HepG2 (cell line): ENCODE data around the gene ST3GAL2. TPM values are rescaled to one million over a fixed set of nuclear protein-coding genes. Genes with fewer than 3 reads are reported as not detected.
A peak's percentile ranks its signal among the peaks of the same experiment; 100 is the strongest.

ENCODE experiments used
- ELF3 ChIP-seq: IDR thresholded peaks from 2 replicates; pipeline ENCODE4 v1.6.1; 2016; ENCODE audit warnings: missing genetic modification reagents, missing compliant biosample characterization
- GPBP1L1 ChIP-seq: sonication (generic); formaldehyde crosslinking; IDR thresholded peaks from 2 replicates; pipeline ENCODE4 v1.5.0; 2020; ENCODE audit warnings: mild to moderate bottlenecking, missing genetic modification reagents
- JUN ChIP-seq: sonication (generic); formaldehyde crosslinking; IDR thresholded peaks from 2 replicates; pipeline ENCODE4 v1.4.0; 2020; ENCODE audit warnings: mild to moderate bottlenecking, missing genetic modification reagents
- MEF2D ChIP-seq: sonication (generic); formaldehyde crosslinking; IDR thresholded peaks from 2 replicates; pipeline ENCODE4 v1.5.1; 2020; ENCODE audit warnings: mild to moderate bottlenecking, missing genetic modification reagents
- MIER2 ChIP-seq: IDR thresholded peaks from 2 replicates; pipeline ENCODE4 v1.6.1; 2016; ENCODE audit warnings: missing biosample characterization, missing genetic modification reagents
- MTF2 ChIP-seq: sonication (generic); formaldehyde crosslinking; IDR thresholded peaks from 2 replicates; pipeline ENCODE4 v1.5.0; 2020; ENCODE audit warnings: missing genetic modification reagents, borderline replicate concordance
- NCOA2 ChIP-seq: sonication (generic); formaldehyde crosslinking; IDR thresholded peaks from 2 replicates; pipeline ENCODE4 v1.8.0; 2022; ENCODE audit warnings: inconsistent platforms
- NR2F6 ChIP-seq, 2 experiments: IDR thresholded peaks; 2 replicates each; pipeline ENCODE4 v1.6.1; 2016; ENCODE audit warnings: antibody characterized with exemption in 1 of 2, mild to moderate bottlenecking in 1 of 2
- TBP ChIP-seq: sonication (generic); formaldehyde crosslinking; IDR thresholded peaks from 2 replicates; pipeline ENCODE4 v1.5.0; 2020; ENCODE audit warnings: missing genetic modification reagents
- TEAD2 ChIP-seq: sonication (generic); formaldehyde crosslinking; IDR thresholded peaks from 2 replicates; pipeline ENCODE4 v1.9.0; 2021; ENCODE audit warnings: missing genetic modification reagents
- THAP11 ChIP-seq: IDR thresholded peaks from 2 replicates; pipeline ENCODE4 v1.6.1; 2016; ENCODE audit warnings: missing biosample characterization, missing genetic modification reagents
- ZBTB20 ChIP-seq: sonication (generic); formaldehyde crosslinking; IDR thresholded peaks from 2 replicates; pipeline ENCODE4 v1.8.1; 2023; ENCODE audit warnings: missing genetic modification reagents, low read depth, mild to moderate bottlenecking, borderline replicate concordance
- ZNF256 ChIP-seq: sonication (generic); formaldehyde crosslinking; conservative IDR thresholded peaks from 2 replicates; pipeline ENCODE4 v1.4.0; 2020; ENCODE audit warnings: missing genetic modification reagents
- ZNF335 ChIP-seq: sonication (generic); formaldehyde crosslinking; IDR thresholded peaks from 2 replicates; pipeline ENCODE4 v1.4.0; 2020; ENCODE audit warnings: missing genetic modification reagents
- ZNF567 ChIP-seq: sonication (generic); formaldehyde crosslinking; IDR thresholded peaks from 2 replicates; pipeline ENCODE4 v1.8.1; 2023; ENCODE audit warnings: mild to moderate bottlenecking, missing genetic modification reagents, borderline replicate concordance
- ZNF660 ChIP-seq: sonication (generic); formaldehyde crosslinking; IDR thresholded peaks from 2 replicates; pipeline ENCODE4 v1.5.1; 2020; ENCODE audit warnings: mild to moderate bottlenecking, low read depth, missing genetic modification reagents, borderline replicate concordance
- ZNF737 ChIP-seq: sonication (generic); formaldehyde crosslinking; IDR thresholded peaks from 2 replicates; pipeline ENCODE4 v1.5.0; 2020; ENCODE audit warnings: missing genetic modification reagents, mild to moderate bottlenecking, borderline replicate concordance
- ZNF841 ChIP-seq: sonication (generic); formaldehyde crosslinking; IDR thresholded peaks from 2 replicates; pipeline ENCODE4 v1.8.1; 2023; ENCODE audit warnings: missing genetic modification reagents, borderline replicate concordance
- polyA plus RNA-seq, 8 experiments: library from polyadenylated mRNA; depleted of rRNA in 3 of 8; stranded (reverse) in 7 of 8; unstranded in 1 of 8; fragments of >200 nt; fragmentation: Illumina TruSeq in 4 of 8; extraction: Trizol in 4 of 8; gene quantifications; 2 replicates each; pipeline versions ENCODE4 v1.2.1 to v1.2.3, GENCODE V29; 2011 to 2016; ENCODE audit warnings: low read depth in 4 of 8, missing spikeins in 1 of 8, mixed read lengths in 1 of 8; ENCODE audit not compliant: insufficient read depth in 1 of 8
- total RNA-seq, 5 experiments: library from RNA; depleted of rRNA; stranded (reverse); fragments of >200 nt; fragmentation: Illumina TruSeq; extraction: Trizol; gene quantifications; 2 replicates each; pipeline ENCODE4 v1.2.3, GENCODE V29; 2016; ENCODE audit warnings: low read depth in 1 of 5
- TF ChIP-seq, protein P1 (sequence below): sonication (generic); formaldehyde crosslinking; IDR thresholded peaks from 2 replicates; pipeline ENCODE4 v1.4.0; 2020; ENCODE audit warnings: mild to moderate bottlenecking, missing genetic modification reagents
- TF ChIP-seq, protein P2 (sequence below): sonication (generic); formaldehyde crosslinking; IDR thresholded peaks from 2 replicates; pipeline ENCODE4 v1.8.1; 2023; ENCODE audit warnings: missing genetic modification reagents, inconsistent platforms, borderline replicate concordance

The ST3GAL2 gene
- total and polyA plus RNA-seq, 2 of the 13 experiments (the other 11 are each of a cell fraction or from before 2014, with no cell fraction given): 16.3 to 24.9 TPM

- TF ChIP-seq, protein P1, sequence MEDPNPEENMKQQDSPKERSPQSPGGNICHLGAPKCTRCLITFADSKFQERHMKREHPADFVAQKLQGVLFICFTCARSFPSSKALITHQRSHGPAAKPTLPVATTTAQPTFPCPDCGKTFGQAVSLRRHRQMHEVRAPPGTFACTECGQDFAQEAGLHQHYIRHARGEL (CRISPR knock-in tag): peak; percentile 41; the same call in 1 of the 2 replicates
- TF ChIP-seq ZNF841 (CRISPR knock-in tag): no peak
- peak; percentile 93 for TF ChIP-seq THAP11 (CRISPR knock-in tag)
- no peak for TF ChIP-seq TEAD2 (CRISPR knock-in tag)
- TF ChIP-seq ZNF256: no peak
- peak; percentile 96 for TF ChIP-seq NCOA2 (CRISPR knock-in tag)
- TF ChIP-seq MEF2D (CRISPR knock-in tag): peak; percentile 86
- no peak for TF ChIP-seq GPBP1L1 (CRISPR knock-in tag)
- TF ChIP-seq ZNF660 (CRISPR knock-in tag): no peak
- 0 out of 2 replicates have a peak, but pooled peaks have one; percentile 63 for TF ChIP-seq ZNF567 (CRISPR knock-in tag)
- TF ChIP-seq ZBTB20 (CRISPR knock-in tag): peak; percentile 93
- TF ChIP-seq JUN (CRISPR knock-in tag): peak; percentile 90
- TF ChIP-seq MTF2: no peak
- peak; percentile 97 for TF ChIP-seq NR2F6 (IDR thresholded peaks at IDR 0.05)
- peak; percentile 98 for TF ChIP-seq NR2F6 (CRISPR knock-in tag; IDR thresholded peaks at IDR 0.05)
- no peak for TF ChIP-seq ZNF737 (CRISPR knock-in tag)
- peak; percentile 82; the same call in 1 of the 2 replicates for TF ChIP-seq ZNF335 (CRISPR knock-in tag)
- TF ChIP-seq, protein P2, sequence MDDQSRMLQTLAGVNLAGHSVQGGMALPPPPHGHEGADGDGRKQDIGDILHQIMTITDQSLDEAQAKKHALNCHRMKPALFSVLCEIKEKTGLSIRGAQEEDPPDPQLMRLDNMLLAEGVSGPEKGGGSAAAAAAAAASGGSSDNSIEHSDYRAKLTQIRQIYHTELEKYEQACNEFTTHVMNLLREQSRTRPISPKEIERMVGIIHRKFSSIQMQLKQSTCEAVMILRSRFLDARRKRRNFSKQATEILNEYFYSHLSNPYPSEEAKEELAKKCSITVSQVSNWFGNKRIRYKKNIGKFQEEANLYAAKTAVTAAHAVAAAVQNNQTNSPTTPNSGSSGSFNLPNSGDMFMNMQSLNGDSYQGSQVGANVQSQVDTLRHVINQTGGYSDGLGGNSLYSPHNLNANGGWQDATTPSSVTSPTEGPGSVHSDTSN (CRISPR knock-in tag): no peak
- peak; percentile 79; the same call in 1 of the 2 replicates for TF ChIP-seq MIER2 (CRISPR knock-in tag)
- no peak for TF ChIP-seq TBP (CRISPR knock-in tag)
- TF ChIP-seq ELF3 (CRISPR knock-in tag): peak; percentile 92; the same call in 1 of the 2 replicates
Measured at GRCh38 chr16:70428178-70428998, 10.5 kb downstream of the ST3GAL2 start (continued).
